NCI-H526 treated with DMSO at 0.1 percent for 48 hours (cell line): Measurements from ENCODE around the gene TMEM258.

Experiments
- DNase-seq: peaks from one replicate; lab custom pipeline; 2025; lab: John Stamatoyannopoulos, UW

The TMEM258 gene

DNA sequence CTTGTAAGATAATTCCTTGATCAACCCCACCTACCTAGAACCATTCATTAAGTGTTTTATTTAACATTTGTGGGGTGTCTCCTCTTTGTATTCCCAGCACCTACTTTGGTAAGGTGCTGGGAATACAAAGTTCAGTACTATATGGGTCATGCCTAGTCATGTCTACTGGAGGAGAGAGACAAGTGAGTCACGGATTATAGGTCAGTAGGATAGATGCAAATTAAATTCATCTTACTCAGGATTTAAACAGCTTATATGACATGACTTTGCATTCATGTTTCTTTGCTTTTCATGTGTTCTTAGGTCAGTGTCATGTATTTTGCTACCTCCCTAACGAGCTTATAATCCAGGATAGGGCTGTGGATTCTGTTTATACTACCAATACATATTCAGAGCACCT is 27.8 kb upstream of the TMEM258 start:
- peak; percentile 32 for DNase-seq

DNA sequence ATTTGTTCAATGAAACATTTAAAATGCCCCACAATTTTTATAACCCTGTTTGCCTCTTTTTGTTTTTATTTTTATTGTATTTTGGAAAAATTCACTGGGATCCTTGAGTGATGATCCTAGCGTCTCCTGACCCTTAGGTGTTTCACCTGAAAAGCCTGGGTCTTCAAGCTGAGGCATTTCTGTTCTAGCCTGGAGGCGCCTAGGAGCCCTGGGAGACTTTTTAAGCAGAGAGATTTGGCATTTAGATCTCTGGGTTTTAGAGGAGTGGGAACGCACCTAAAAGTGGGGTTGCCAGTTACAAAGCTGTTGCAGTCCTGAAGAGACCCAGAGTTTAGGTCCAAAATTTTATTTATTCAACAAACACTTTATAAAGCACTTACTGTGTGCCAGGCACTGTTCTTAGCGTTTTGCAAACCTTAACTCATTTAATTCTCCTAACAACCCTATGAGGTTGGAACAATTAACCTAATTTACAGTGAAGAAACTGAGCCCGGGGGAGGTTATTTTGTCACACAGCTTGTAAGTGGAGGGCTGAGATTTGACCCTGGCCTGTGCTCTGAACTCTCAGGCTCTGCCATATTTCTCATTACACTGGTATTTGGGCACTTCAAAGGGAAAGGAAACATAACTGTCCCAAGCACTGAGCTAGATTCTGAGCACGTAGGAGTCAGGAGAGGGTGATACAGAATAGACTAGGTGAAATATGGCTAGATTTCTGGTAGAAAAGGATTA is 25.2 kb upstream of the TMEM258 start:
- DNase-seq, result no peak

DNA sequence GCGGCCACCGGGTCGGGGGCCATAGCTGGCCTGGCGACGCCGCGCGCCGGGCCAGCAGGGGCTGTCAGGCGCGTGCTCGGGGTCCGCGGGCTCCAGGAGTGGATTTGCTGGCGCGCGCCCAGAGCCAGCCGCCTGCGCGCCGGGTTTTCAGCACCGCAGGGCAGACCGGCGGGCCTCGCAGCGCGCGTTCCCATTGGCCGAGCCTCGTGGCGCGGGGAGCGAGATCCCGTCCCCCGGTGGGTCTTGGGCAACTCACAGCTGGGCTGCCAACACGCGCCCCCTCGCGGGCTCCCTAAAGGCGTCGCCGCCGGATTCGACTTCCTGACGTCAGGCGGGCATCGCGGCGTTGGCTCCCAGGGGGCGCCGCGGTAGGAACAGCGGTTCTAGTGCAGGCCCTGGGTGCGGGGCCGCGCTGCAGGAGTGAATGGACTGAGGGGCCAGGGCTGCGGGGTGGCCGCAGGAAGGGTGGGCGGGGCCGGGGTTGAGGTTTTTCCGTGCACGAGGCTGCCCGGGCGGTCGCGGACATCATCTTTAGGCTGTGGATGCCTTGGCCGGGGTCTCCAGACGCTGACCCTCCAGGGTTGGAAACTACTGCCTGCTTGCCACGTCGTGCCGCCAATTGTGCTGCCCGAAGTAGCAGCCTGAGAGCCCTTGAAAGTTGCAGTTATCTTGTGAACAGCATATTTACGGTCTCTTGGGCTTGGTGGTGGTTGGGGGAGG is 24.5 kb upstream of the TMEM258 start, which contains the start of gene FADS1:
TSS of gene FADS1 (minus strand) at position 268 of the 720 bp plus-strand sequence. CDS start at position 194, 74 bp downstream.
- DNase-seq, result peak; percentile 96

DNA sequence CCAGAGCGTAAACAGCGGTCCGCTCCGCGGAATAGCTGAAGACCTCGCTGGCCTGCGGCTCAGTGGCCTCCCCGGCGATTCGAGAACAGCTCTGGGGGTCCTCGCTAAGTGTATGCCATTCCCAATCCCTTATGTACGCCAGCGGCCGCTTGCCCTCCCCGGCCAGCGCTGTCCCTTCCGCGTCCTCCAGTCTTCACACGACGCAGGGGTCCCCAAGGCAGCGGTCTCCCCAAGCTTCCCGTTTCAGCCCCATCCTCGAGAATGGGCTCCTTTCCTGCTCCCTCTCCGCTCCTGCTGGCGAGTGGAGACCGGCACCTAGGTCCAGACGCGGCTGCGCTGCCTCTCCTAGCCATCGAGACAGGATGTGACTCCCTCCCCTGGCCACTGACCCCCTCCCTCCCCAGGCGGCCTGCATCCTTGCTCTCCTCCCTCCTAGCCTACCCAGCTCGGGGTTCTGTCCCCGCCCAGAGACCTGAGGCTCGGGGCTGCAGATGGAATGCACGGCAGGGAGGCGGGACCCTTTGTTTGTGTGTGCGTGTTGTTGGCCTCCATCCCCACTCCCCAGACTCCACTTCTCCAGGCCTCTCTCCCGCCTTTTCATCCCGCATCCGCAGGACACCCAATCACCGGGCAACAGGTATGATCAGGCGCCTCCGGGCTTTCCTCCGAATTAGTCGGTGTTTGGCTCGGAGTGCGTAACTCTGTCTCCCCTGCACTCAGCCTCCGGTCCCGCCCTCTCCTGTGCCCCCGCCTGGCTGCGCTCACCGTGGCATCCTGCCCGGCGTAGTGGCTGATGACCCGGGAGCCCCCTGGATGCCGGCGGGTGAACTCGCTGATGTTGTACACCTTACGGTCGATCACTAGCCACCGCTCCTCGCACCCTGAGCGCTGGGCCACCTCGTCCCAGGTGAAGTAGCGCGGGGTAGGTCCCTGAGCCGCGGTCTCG is 23.7 kb upstream of the TMEM258 start:
- peak; percentile 85 for DNase-seq

DNA sequence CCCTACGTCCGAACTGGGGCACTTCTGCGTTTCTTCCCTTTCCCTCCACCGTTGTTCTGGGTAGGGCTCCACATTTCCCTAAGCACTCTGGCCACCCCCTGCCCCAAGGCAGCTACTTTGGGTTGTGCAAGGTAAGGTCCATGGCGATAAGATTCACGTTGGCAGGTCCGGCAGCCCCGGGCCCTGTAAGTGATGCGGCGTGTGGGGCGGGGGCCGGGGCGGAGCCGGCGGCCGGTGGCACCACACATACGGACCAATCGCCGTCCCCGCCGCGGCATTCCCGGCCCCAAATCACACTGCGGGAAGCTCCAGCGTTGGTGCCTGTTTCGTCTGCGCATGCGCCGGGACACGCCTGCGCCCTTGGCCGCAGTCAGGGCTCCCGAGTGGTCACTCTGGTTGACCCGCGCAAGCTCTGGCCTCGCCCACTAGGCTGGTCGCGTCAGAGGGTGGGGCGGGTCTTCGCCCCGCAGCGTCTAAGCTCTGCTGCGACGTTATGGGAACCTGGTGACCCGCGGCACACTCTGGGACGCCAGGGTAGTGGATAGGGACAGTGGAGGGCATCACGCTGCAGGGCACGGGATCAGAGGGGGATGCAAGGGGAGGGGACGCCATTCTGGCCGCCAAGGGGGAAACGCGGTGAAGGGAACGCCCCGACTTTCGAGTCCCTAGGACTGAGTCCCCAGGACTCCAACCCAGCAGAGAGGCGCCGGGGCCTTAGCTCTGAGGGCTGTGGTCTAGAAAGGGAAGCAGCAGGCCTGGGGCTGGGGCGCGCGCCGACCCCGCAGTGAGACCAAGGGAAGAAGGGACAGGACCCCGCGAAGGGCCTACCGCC is 22.8 kb upstream of the TMEM258 start:
- peak; percentile 83 for DNase-seq

DNA sequence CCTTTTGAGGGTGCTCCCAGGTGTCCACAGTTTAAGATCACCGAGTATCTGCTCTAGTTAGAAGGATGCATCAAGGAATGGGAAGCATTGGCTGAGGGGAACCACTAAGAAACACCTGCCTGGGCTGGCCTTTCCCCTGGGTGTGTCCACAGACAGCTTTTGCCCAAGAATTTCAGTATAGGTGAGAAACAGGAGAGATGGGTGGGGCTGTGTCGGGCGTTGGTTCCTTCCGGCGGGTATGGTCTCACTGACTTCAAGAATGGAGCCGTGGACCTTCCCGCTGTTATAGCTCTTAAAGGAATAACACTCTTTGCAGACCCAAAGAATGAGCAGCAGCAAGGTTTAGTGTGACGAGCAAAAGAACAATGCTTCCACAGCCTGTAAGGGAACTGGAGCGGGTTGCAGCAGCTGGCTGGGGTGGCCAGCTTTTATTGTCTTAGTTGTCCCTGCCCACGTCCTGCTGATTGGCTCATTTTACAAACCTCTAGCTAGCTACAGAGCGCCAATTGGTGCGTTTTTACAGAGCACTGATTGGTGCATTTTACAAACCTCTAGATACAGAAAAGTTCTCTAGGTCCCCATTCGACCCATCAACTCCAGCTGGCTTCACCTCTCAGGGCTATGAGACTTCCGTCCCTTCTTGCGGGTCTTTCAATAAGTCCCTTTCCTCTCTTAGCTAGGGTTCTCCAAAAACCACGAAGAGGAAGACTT is 22.0 kb upstream of the TMEM258 start:
- no peak for DNase-seq

DNA sequence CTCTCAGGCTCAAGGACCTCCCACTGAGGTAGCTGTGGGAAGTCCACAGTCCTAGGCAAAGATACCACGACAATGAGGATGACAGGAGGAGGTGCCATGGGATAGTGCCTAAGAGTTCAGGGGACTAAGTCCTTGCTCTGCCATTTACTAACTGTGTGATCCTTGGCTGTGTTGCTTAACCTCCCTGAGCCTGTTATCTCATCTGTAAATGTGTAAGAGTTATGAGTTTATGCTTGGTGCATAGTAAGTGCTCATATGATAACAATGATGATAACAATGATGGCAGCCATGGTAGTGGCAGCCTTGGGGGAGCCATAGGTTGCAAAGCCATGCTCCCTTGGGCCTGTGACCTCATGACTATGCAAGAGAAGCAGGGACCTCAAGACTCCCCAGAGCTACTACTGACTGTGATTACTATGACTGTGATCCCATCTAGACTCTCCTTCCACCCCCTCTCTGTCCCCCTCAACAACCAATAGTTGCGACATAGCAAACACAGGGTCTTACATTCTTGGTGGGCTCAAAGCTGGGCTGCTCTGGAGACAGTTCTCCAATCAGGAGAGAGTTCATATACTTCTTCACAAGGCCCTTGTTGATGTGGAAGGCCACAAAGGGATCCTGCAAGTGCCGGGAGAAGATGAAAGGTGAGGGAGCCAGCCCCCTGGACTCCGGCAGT is 20.5 kb upstream of the TMEM258 start:
- DNase-seq, result no peak

DNA sequence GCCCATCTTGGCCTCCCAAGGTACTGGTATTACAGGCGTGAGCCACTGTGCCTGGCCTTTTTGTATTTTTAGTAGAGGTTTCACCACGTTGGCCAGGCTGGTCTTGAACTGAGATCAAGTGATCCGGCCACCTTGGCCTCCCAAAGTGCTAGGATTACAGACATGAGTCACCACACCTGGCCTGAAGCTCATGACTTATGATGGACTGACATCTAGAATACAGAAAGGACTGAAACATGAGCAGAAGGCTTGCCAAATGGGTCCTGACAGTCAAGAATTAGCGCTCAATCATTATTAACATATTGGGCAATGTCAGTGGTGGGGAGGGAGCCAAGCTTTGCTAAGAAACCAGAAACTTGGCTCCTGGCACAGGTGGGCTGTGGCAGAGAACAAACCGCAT is 19.4 kb upstream of the TMEM258 start:
- no peak for DNase-seq

DNA sequence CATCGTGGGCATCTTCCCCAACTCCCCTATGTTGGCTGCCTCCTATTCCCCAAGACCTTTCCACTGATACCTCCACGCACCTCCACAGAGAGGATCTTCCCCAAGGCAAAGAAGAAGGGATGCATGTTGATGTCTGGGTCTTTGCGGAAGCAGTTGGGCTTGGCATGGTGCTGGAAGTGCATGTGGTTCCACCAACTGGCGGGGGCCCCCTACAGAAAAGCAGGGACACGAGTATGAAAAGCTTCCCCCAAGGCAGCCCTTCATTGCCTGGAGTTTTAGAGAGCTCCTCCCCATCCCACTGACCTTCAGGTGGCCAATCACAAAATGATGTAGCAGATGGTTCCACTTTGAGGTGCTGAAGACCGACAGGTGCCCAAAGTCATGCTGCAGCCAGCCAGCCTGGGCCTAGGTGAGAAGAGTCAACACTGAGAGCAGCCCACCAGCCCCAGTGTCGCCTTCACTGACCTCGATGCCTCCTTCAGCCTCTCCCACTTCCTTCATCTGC is 18.3 kb upstream of the TMEM258 start:
- no peak for DNase-seq

DNA sequence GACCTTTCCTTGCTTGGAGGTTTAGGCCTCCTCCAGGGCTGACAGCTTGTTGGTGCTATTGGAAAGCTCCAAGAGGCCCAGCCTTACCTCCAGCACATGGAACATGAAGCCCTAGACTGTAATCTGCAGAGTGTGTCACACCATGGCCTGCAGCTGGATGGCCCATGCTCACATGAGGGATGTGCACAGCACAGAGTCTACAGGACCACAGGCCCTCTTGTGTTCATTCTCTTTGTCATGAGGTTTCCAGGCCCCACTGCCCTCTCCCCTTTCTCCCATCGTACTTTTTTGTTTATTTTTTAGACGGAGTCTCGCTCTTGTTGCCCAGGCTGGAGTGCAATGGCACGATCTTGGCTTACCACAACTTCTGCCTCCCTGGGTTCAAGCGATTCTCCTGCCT is 14.4 kb upstream of the TMEM258 start:
- no peak for DNase-seq

DNA sequence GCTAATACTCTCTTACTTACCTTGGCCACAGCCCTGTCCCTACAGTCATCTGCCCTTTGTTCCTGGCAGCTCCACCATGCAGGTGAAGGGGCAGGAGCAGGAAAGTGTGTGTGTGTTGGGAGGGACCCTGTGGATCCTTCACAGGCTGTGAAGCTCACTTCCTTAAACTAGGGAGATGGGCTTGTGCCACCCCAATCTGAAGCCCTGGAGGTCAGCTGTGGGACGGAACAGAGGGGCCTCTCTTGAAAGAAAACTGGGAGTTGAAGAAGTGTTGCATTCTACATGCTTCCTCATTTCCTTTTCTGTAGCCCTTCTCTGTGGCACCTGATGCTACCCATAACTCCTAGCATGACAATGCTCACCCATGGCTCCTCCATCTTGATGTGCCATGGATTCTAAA is 12.7 kb upstream of the TMEM258 start:
- no peak for DNase-seq

DNA sequence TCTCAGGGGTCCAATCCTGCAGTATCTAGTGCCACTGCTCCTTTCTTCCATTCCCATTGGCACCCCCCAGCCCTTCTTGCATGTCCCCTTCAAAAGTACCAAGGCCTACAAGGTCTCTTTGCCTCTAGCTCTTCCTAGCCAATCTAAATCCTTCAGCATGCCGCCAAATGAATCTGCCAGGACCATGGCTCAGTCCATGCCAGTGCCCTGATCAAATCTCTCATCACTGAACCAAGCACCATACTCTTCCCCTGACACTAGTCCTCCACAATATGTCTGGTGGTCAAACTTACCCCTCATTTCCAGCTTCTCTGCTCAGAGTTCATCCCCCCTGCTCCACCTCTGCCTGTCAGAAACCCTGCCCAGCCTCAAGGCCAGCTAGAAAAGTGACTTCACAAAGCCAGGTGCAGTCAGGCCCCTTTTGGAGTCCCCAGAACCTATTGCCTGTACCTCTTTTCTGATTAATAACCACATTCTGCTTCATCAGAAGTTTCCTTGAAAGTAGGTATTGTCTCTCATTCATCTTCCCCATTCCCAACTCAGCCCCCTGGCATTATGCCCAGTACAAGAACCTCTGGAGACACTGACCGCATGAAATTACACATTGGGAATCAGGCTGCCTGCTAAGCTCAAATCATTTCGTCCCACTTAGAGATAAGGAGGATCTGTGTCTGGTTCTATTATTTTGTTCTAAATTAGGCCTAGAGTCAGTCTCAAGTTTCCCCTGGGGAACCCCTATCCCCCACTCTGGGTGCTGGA is 11.7 kb upstream of the TMEM258 start:
- DNase-seq, result no peak

DNA sequence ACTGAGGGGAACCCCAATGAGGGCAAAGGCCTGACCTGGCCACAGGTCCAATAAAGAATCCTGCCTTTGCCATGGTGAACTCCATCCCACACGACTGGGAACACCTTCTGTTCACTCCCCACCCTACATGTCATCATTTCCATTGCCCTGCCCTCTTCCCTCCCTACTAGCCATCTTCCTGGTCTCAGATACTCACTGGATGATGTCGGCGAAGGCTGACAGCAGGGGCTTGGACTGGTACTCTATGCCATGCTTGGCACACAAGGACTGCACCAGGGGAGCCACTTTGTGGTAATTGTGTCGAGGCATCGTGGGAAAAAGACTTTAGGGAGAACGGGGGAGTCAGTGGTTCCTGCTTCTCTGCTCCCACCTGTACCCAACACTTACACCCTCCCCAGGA is 10.2 kb upstream of the TMEM258 start:
- DNase-seq, result no peak

DNA sequence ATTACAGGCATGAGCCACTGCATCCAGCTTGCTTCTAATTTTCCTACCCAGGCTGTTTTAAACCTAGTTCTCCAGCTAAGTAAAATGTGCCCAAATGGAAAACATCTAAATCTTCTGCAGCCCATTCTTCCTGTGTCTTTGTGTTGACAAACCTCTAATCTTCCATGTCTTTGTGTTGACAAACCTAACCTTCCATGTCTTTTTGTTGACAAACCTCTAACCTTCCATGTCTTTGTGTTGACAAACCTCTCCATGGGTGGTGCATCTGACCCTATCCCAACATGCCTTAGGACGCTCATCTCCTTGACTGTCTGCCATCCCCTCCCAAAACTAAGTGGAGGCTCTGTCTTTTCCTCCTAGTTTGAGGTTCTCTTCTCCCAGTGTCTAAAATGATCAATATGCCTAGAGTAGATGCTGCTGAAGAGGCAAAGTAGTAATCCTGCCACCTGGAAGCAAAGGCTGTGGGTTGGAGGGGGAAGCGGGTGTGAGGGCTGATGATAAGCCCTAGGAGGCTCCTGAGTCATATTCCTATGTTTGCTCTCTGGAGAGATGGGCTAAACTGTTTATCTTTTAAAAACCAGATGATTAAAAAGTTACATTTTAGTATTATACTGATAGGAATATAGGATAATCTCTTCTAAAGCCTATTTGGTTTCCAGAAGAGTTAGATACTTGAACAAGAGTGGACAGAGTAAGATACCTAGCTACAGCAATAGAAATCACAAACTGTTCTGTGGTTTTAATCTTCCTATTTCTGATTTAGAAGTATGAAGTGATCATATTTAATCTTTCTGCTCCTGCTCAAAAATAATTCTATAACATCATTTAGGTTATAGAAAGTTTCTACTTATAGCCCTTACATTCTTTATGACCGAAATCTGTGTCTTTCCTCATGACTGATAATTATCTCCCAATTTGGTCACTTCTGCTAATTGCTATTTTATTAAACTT is 8.2 kb upstream of the TMEM258 start:
- no peak for DNase-seq

DNA sequence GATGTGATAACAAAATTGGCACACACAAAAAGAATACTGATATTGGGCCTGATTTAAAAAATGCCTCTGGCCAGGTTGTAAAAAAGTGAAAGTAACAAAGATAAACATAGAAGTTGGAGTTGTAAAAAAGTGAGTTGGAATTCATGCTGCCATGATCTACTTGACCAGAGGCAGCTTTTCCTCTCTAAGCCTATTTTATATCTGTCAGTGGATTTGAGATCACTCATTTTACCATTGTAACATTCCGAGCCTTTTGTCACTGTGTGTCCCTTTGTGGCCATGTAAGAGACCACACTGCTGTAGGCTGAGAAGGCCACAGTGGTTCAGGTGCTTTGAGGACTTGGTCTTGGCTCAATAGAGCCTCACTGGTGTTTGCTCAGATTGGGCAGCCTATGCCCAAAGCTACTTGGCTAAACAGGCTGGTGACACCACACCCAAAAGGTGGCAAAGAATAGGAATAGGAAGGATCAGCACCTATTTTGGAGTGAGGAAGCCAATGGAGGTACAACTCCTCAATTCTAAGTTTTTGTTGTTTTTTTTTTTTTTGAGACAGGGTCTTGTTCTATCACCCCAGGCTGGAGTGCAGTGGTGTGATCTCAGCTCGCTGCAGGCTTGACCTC is 7.4 kb upstream of the TMEM258 start:
- no peak for DNase-seq

DNA sequence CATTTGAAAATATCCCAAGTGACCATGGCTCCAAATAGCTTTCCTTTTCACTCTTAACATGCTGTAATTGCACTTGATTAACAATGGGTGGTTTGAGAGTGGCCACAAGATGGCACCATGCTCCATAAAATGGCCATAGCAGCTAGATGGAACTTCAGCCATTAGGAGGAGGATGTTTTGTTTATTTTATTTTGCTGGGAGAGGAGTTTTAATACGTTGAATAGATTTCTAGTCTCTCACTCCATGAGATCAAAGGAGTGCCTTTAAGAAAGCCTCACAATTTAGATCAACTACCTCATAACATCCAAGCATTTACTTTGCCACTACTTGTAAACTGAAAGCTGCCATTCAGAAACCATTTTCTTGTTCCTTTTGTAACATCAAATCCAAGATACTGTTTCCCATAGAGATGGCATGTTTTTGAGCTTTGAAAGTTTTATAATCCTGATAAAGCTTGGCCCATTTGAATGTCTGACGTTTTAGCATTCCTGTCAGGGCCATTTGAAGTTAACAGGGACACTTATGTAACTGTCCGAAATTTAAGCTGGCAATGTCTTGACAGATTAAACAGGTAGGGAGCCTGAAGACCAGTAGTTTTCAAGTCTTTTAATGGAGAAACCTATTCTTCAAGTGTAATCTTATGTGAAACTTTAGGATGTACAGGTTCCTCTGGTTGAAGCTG is 5.0 kb upstream of the TMEM258 start:
- peak; percentile 74 for DNase-seq

DNA sequence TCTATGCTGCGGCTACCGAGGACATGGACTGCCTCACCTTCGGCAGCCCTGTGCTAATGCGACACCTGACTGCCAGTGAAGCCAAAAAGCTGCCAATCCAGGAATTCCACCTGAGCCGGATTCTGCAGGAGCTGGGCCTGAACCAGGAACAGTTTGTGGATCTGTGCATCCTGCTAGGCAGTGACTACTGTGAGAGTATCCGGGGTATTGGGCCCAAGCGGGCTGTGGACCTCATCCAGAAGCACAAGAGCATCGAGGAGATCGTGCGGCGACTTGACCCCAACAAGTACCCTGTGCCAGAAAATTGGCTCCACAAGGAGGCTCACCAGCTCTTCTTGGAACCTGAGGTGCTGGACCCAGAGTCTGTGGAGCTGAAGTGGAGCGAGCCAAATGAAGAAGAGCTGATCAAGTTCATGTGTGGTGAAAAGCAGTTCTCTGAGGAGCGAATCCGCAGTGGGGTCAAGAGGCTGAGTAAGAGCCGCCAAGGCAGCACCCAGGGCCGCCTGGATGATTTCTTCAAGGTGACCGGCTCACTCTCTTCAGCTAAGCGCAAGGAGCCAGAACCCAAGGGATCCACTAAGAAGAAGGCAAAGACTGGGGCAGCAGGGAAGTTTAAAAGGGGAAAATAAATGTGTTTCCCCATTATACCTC is 3.6 kb upstream of the TMEM258 start:
- DNase-seq, result no peak
